HEK293 (cell line): ENCODE measurements around the gene TDRKH.

Source experiments
- CTCF ChIA-PET: fragments of 350-600 bp; formaldehyde crosslinking; extraction: SDS; loops from one replicate; lab custom pipeline; 2021; ENCODE audit warnings: antibody characterized with exemption; lab: Yijun Ruan, JAX
- POLR2A ChIA-PET: fragments of 300-600 bp; formaldehyde crosslinking; extraction: SDS; loops from one replicate; lab custom pipeline; 2020; ENCODE audit warnings: antibody characterized with exemption, inconsistent platforms; lab: Yijun Ruan, JAX
- H3K27ac ChIP-seq: fragments of 200-500 bp; sonication (Bioruptor generic); 2 replicates; pipeline ENCODE4 v1.5.1; 2014; ENCODE audit warnings: low read depth, low read length, control low read depth, inconsistent platforms; ENCODE audit errors: extremely low read depth
- H3K36me3 ChIP-seq, 2 experiments: fragments of 200-500 bp in 1 of 2; sonication (Bioruptor generic) in 1 of 2; 1 replicate in 1 of 2; 2 replicates in 1 of 2; pipeline ENCODE4 v1.5.1; 2014 to 2017; ENCODE audit warnings: inconsistent platforms in 2 of 2, low read length in 2 of 2; ENCODE audit not compliant: control insufficient read depth in 2 of 2, insufficient read depth in 1 of 2
- H3K4me1 ChIP-seq: fragments of 200-500 bp; sonication (Bioruptor generic); 2 replicates; pipeline ENCODE4 v1.5.1; 2014; ENCODE audit warnings: mild to moderate bottlenecking, low read length, inconsistent platforms; ENCODE audit not compliant: control insufficient read depth, insufficient read depth
- H3K4me3 ChIP-seq: 2 replicates; pipeline ENCODE4 v1.5.1; 2011; ENCODE audit warnings: low read depth, mild to moderate bottlenecking, control low read depth, low read length, moderate library complexity
- H3K9me3 ChIP-seq: fragments of 200-500 bp; sonication (Bioruptor generic); 2 replicates; pipeline ENCODE4 v1.5.1; 2014; ENCODE audit warnings: low read depth, low read length, inconsistent platforms; ENCODE audit not compliant: control insufficient read depth, insufficient read depth
- GLI2 ChIP-seq: fragments of 450-650 bp; formaldehyde crosslinking; IDR thresholded peaks from 2 replicates; pipeline ENCODE4; 2017; ENCODE audit warnings: missing biosample characterization, missing genetic modification characterization, low read depth, borderline replicate concordance
- SETDB1 ChIP-seq: IDR thresholded peaks from one replicate; pipeline ENCODE4 v1.6.1; 2017; ENCODE audit warnings: mild to moderate bottlenecking, low read length, moderate library complexity, mixed read lengths; ENCODE audit not compliant: insufficient read length
- ZBTB7A ChIP-seq: fragments of 450-650 bp; formaldehyde crosslinking; IDR thresholded peaks from 2 replicates; pipeline ENCODE4 v1.5.1; 2016; ENCODE audit warnings: low read depth, missing biosample characterization, missing genetic modification characterization
- ZNF138 ChIP-seq: fragments of 450-650 bp; formaldehyde crosslinking; IDR thresholded peaks from 2 replicates; pipeline ENCODE4 v1.5.1; 2016; ENCODE audit warnings: missing biosample characterization, missing genetic modification characterization, borderline replicate concordance
- ZNF140 ChIP-seq: fragments of 450-650 bp; formaldehyde crosslinking; IDR thresholded peaks from 2 replicates; pipeline ENCODE4 v1.5.1; 2016; ENCODE audit warnings: missing biosample characterization, missing genetic modification characterization
- ZNF157 ChIP-seq: fragments of 450-650 bp; formaldehyde crosslinking; IDR thresholded peaks from 2 replicates; pipeline ENCODE4 v1.5.1; 2016; ENCODE audit warnings: missing biosample characterization, missing genetic modification characterization
- ZNF175 ChIP-seq: fragments of 450-650 bp; formaldehyde crosslinking; IDR thresholded peaks from 2 replicates; pipeline ENCODE4 v1.5.1; 2016; ENCODE audit warnings: missing biosample characterization, missing genetic modification characterization
- ZNF221 ChIP-seq: fragments of 450-650 bp; formaldehyde crosslinking; IDR thresholded peaks from 2 replicates; pipeline ENCODE4 v1.5.1; 2017; ENCODE audit warnings: missing biosample characterization, missing genetic modification characterization, borderline replicate concordance
- ZNF23 ChIP-seq: fragments of 450-650 bp; formaldehyde crosslinking; IDR thresholded peaks from 2 replicates; pipeline ENCODE4 v1.5.1; 2016; ENCODE audit warnings: missing biosample characterization, missing genetic modification characterization, borderline replicate concordance
- ZNF24 ChIP-seq: fragments of 450-650 bp; formaldehyde crosslinking; IDR thresholded peaks from 2 replicates; pipeline ENCODE4 v1.5.1; 2016; ENCODE audit warnings: missing biosample characterization, missing genetic modification characterization
- ZNF341 ChIP-seq: fragments of 450-650 bp; formaldehyde crosslinking; IDR thresholded peaks from 2 replicates; pipeline ENCODE4; 2016; ENCODE audit warnings: low read depth, missing biosample characterization, missing genetic modification characterization
- ZNF391 ChIP-seq: fragments of 450-650 bp; formaldehyde crosslinking; IDR thresholded peaks from 2 replicates; pipeline ENCODE4 v1.5.1; 2016; ENCODE audit warnings: low read depth, missing biosample characterization, missing genetic modification characterization, borderline replicate concordance
- ZNF514 ChIP-seq: fragments of 450-650 bp; formaldehyde crosslinking; IDR thresholded peaks from 2 replicates; pipeline ENCODE4 v1.5.1; 2016; ENCODE audit warnings: missing biosample characterization, missing genetic modification characterization
- ZNF658 ChIP-seq: fragments of 450-650 bp; formaldehyde crosslinking; IDR thresholded peaks from 2 replicates; pipeline ENCODE4; 2016; ENCODE audit warnings: missing biosample characterization, missing genetic modification characterization
- ZNF701 ChIP-seq: fragments of 450-650 bp; formaldehyde crosslinking; IDR thresholded peaks from 2 replicates; pipeline ENCODE4 v1.5.1; 2016; ENCODE audit warnings: missing biosample characterization, missing genetic modification characterization
- ZNF704 ChIP-seq: fragments of 450-650 bp; formaldehyde crosslinking; IDR thresholded peaks from 2 replicates; pipeline ENCODE4 v1.5.1; 2016; ENCODE audit warnings: missing biosample characterization, missing genetic modification characterization
- ZNF747 ChIP-seq: fragments of 450-650 bp; formaldehyde crosslinking; IDR thresholded peaks from 2 replicates; pipeline ENCODE4 v1.5.1; 2016; ENCODE audit warnings: missing biosample characterization, missing genetic modification characterization
- ZNF776 ChIP-seq: fragments of 450-650 bp; formaldehyde crosslinking; IDR thresholded peaks from 2 replicates; pipeline ENCODE4 v1.5.0; 2017; ENCODE audit warnings: missing biosample characterization, missing genetic modification characterization, borderline replicate concordance
- ZNF777 ChIP-seq: fragments of 450-650 bp; formaldehyde crosslinking; IDR thresholded peaks from 2 replicates; pipeline ENCODE4 v1.5.1; 2017; ENCODE audit warnings: missing biosample characterization, missing genetic modification characterization, borderline replicate concordance
- ZNF837 ChIP-seq: fragments of 450-650 bp; formaldehyde crosslinking; IDR thresholded peaks from 2 replicates; pipeline ENCODE4 v1.5.1; 2016; ENCODE audit warnings: missing biosample characterization, missing genetic modification characterization
- TF ChIP-seq, protein P1 (sequence below): fragments of 450-650 bp; formaldehyde crosslinking; IDR thresholded peaks from 2 replicates; pipeline ENCODE4 v1.5.1; 2016; ENCODE audit warnings: missing biosample characterization, missing genetic modification characterization
- TF ChIP-seq, protein P2 (sequence below): fragments of 450-650 bp; formaldehyde crosslinking; IDR thresholded peaks from 2 replicates; pipeline ENCODE4 v1.5.1; 2016; ENCODE audit warnings: missing biosample characterization, missing genetic modification characterization
- TF ChIP-seq, protein P3 (sequence below): fragments of 450-650 bp; formaldehyde crosslinking; IDR thresholded peaks from 2 replicates; pipeline ENCODE4 v1.5.1; 2016; ENCODE audit warnings: missing biosample characterization, missing genetic modification characterization
- TF ChIP-seq, protein P4 (sequence below): fragments of 450-650 bp; formaldehyde crosslinking; IDR thresholded peaks from 2 replicates; pipeline ENCODE4 v1.5.1; 2016; ENCODE audit warnings: missing biosample characterization, missing genetic modification characterization

TDRKH gene

DNA sequence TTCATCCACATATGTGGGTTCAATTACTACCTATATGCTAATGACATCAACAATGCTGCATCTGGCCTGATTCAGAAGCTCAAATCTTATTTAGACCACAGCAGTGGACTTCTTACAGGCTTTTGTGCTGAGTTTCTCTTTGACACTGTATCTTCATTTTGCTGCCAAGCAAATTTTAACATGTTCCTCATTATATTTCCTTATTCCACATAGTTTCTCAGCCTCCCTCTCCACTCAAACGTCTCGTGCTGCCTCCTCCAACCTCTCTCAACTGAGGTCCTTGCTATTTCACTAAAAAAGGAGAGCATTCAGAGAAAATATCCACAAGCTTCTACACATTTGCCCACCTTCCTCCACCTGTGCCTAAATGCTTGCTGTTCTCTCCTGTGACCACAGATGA lies 6.5 kb downstream of the TDRKH start:
- no peak overlapping the region for H3K27ac ChIP-seq
- ChIA-PET POLR2A (no interaction called here), CTCF (interaction anchor here (0.7 kb wide), 1 partner anchor 483 kb away, joined by 4 read pairs; no protein-coding TSS in a partner anchor)
- H3K4me1 ChIP-seq = no peaks in the 10 kb centered on the region
- H3K9me3 ChIP-seq = no peaks in the 10 kb centered on the region
- H3K36me3 ChIP-seq = peaks cover 9 to 18% of the 10 kb centered on the region in 2 experiments
- H3K4me3 ChIP-seq = no peak overlapping the region
- no peak for TF ChIP-seq ZNF701
- no peak for TF ChIP-seq ZNF837
- no peak for TF ChIP-seq ZNF514
- TF ChIP-seq ZNF391 (tag by site-specific recombination) = no peak
- TF ChIP-seq ZNF747 (tag by site-specific recombination) = no peak
- no peak for TF ChIP-seq ZNF140 (tag by site-specific recombination)
- TF ChIP-seq, protein P1, sequence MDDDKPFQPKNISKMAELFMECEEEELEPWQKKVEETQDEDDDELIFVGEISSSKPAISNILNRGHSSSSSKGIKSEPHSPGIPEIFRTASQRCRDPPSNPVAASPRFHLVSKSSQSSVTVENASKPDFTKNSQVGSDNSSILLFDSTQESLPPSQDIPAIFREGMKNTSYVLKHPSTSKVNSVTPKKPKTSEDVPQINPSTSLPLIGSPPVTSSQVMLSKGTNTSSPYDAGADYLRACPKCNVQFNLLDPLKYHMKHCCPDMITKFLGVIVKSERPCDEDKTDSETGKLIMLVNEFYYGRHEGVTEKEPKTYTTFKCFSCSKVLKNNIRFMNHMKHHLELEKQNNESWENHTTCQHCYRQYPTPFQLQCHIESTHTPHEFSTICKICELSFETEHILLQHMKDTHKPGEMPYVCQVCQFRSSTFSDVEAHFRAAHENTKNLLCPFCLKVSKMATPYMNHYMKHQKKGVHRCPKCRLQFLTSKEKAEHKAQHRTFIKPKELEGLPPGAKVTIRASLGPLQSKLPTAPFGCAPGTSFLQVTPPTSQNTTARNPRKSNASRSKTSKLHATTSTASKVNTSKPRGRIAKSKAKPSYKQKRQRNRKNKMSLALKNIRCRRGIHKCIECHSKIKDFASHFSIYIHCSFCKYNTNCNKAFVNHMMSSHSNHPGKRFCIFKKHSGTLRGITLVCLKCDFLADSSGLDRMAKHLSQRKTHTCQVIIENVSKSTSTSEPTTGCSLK (tag by site-specific recombination) = no peak
- no peak for TF ChIP-seq ZBTB7A (tag by site-specific recombination)
- TF ChIP-seq ZNF777 (tag by site-specific recombination) = no peak
- TF ChIP-seq ZNF776 (tag by site-specific recombination) = no peak
- no peak for TF ChIP-seq ZNF138 (tag by site-specific recombination)
- TF ChIP-seq ZNF24 (tag by site-specific recombination) = no peak
- no peak for TF ChIP-seq ZNF175 (tag by site-specific recombination)
- TF ChIP-seq ZNF341 (tag by site-specific recombination) = no peak
- TF ChIP-seq ZNF704 (tag by site-specific recombination) = no peak
- no peak for TF ChIP-seq ZNF658 (tag by site-specific recombination)
- no peak for TF ChIP-seq ZNF23 (tag by site-specific recombination)
- no peak for TF ChIP-seq ZNF221 (tag by site-specific recombination)

DNA sequence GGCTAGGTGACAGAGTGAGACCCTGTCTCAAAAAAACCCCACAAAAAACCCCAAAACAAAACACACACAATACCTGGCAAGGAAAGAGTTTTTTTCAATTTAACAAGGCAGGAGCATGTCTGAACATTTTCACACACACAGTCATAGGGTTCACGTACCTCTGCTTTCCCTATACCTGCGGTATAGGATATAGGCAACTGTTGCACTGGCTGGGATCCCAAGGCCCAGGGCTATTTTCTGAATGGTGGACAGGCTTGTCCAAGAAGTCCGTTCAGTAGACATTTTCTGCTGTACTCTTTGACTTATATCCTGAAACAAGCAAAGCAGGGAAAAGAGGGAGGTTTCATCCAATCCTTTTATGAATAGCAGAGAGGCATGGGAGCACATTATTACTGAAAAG lies 7.6 kb downstream of the TDRKH start:
- Histone ChIP-seq H3K4me1 (no peaks in the 10 kb centered on the region), H3K4me3 (no peak overlapping the region), H3K27ac (no peak overlapping the region), H3K36me3 (peaks cover 9 to 26% of the 10 kb centered on the region in 2 experiments), H3K9me3 (no peaks in the 10 kb centered on the region)
- CTCF ChIA-PET = no interaction called here
- POLR2A ChIA-PET = no interaction called here
- TF ChIP-seq, protein P2, sequence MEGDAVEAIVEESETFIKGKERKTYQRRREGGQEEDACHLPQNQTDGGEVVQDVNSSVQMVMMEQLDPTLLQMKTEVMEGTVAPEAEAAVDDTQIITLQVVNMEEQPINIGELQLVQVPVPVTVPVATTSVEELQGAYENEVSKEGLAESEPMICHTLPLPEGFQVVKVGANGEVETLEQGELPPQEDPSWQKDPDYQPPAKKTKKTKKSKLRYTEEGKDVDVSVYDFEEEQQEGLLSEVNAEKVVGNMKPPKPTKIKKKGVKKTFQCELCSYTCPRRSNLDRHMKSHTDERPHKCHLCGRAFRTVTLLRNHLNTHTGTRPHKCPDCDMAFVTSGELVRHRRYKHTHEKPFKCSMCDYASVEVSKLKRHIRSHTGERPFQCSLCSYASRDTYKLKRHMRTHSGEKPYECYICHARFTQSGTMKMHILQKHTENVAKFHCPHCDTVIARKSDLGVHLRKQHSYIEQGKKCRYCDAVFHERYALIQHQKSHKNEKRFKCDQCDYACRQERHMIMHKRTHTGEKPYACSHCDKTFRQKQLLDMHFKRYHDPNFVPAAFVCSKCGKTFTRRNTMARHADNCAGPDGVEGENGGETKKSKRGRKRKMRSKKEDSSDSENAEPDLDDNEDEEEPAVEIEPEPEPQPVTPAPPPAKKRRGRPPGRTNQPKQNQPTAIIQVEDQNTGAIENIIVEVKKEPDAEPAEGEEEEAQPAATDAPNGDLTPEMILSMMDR (tag by site-specific recombination) = no peak
- TF ChIP-seq ZNF157 (tag by site-specific recombination) = no peak
- TF ChIP-seq, protein P1 (tag by site-specific recombination) = no peak
- TF ChIP-seq, protein P3, sequence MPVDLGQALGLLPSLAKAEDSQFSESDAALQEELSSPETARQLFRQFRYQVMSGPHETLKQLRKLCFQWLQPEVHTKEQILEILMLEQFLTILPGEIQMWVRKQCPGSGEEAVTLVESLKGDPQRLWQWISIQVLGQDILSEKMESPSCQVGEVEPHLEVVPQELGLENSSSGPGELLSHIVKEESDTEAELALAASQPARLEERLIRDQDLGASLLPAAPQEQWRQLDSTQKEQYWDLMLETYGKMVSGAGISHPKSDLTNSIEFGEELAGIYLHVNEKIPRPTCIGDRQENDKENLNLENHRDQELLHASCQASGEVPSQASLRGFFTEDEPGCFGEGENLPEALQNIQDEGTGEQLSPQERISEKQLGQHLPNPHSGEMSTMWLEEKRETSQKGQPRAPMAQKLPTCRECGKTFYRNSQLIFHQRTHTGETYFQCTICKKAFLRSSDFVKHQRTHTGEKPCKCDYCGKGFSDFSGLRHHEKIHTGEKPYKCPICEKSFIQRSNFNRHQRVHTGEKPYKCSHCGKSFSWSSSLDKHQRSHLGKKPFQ (tag by site-specific recombination) = no peak
- no peak for TF ChIP-seq GLI2 (tag by site-specific recombination)
- TF ChIP-seq, protein P4, sequence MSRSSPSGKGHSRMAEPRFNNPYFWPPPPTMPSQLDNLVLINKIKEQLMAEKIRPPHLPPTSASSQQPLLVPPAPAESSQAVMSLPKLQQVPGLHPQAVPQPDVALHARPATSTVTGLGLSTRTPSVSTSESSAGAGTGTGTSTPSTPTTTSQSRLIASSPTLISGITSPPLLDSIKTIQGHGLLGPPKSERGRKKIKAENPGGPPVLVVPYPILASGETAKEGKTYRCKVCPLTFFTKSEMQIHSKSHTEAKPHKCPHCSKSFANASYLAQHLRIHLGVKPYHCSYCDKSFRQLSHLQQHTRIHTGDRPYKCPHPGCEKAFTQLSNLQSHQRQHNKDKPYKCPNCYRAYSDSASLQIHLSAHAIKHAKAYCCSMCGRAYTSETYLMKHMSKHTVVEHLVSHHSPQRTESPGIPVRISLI = no peak
- no peak for TF ChIP-seq SETDB1
